ENCODE measurements around the gene TUBGCP2.

DNA sequence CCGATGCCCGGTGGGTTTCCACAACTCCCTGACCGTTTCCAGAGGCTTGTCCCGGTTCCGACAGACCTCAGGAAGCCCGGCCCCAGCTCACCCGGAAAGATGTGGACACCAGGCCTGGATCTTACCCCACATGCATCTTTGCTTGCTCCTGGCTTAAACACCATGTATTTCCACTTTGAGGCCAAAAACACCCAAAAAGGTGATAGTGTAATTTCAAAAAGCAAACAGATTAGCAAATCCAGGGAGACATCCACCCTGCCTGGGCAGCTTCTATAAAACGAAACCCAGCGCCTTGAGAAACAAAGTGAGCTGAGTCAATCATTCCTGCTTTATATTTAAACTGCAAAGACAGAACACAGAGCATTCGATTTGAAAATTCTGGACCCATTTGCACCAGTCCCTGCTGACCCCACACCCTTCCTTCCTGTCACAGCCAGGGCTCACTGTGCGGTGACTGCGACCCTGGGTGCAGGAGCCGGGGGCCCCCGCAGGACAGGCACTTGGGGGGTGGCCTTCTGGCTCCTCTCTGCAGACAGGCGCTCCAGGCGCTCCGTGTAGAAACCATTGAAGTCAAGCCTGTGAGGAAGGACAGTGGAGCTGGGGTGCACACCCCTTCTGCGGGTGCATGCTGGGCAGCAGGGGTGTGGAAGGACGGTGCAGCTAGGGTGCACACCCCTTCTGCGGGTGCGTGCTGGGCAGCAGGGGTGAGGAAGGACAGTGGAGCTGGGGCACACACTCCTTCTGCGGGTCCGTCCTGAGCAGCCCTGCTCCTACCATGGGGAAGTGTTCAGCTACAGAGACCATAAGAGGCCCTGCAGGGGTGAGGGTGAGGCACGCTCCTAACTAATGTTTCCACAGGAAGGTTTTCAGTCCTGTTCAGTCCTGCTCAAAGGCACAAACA lies 29.1 kb downstream of the TUBGCP2 start:
- TF ChIP-seq, protein P1, sequence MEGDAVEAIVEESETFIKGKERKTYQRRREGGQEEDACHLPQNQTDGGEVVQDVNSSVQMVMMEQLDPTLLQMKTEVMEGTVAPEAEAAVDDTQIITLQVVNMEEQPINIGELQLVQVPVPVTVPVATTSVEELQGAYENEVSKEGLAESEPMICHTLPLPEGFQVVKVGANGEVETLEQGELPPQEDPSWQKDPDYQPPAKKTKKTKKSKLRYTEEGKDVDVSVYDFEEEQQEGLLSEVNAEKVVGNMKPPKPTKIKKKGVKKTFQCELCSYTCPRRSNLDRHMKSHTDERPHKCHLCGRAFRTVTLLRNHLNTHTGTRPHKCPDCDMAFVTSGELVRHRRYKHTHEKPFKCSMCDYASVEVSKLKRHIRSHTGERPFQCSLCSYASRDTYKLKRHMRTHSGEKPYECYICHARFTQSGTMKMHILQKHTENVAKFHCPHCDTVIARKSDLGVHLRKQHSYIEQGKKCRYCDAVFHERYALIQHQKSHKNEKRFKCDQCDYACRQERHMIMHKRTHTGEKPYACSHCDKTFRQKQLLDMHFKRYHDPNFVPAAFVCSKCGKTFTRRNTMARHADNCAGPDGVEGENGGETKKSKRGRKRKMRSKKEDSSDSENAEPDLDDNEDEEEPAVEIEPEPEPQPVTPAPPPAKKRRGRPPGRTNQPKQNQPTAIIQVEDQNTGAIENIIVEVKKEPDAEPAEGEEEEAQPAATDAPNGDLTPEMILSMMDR (IDR thresholded peaks at IDR 0.05): no peak
- TF ChIP-seq POLR2A (IDR thresholded peaks at IDR 0.05): no peak
